Endometrial microvascular endothelial cells (primary cell): ENCODE measurements around the gene ADAMTS17. TPM values are rescaled to one million over a fixed set of nuclear protein-coding genes. Genes with fewer than 3 reads are reported as not detected.

Source experiments
- in situ Hi-C: cut with HindIII; loops from 2 replicates; pipeline ENCODE4 v1.10.0; 2017; ENCODE audit warnings: low sequenced_read_pairs, low pct_unique_long_range_greater_than_20kb; ENCODE audit errors: inconsistent ontology term
- total RNA-seq: library from RNA; depleted of rRNA; stranded (reverse); fragments of >200 nt; gene quantifications from one replicate; pipeline ENCODE4 v1.2.3, GENCODE V29; 2015; ENCODE audit errors: inconsistent ontology term

Gene ADAMTS17
- total RNA-seq, 1 donor from 2014 or later: not detected

GRCh38 chr15:100008258-100008657, 333.5 kb downstream of the ADAMTS17 start:
- in situ Hi-C loops: no loop called here

- in situ Hi-C loops: no loop called here
These were observed 334.2 kb downstream of the ADAMTS17 start for GRCh38 chr15:100007609-100008008.

- in situ Hi-C loops: no loop called here
These were observed 336.1 kb downstream of the ADAMTS17 start for GRCh38 chr15:100005715-100006114.

- in situ Hi-C loops: no loop called here
These were observed 336.8 kb downstream of the ADAMTS17 start for GRCh38 chr15:100005013-100005412.

GRCh38 chr15:100002787-100003536, 338.8 kb downstream of the ADAMTS17 start:
- in situ Hi-C loops: no loop called here

- in situ Hi-C loops: no loop called here
These were observed 339.6 kb downstream of the ADAMTS17 start for GRCh38 chr15:100002086-100002620.

- in situ Hi-C loops: no loop called here
These were observed 340.4 kb downstream of the ADAMTS17 start for GRCh38 chr15:100001405-100001804.

- in situ Hi-C loops: no loop called here
These were observed 342.3 kb downstream of the ADAMTS17 start for GRCh38 chr15:99999282-100000070.

- in situ Hi-C loops: no loop called here
These were observed 343.1 kb downstream of the ADAMTS17 start for GRCh38 chr15:99998661-99999101.

- in situ Hi-C loops: no loop called here
These were observed 344.6 kb downstream of the ADAMTS17 start for GRCh38 chr15:99997112-99997651.

- in situ Hi-C loops: no loop called here
These were observed 345.1 kb downstream of the ADAMTS17 start for GRCh38 chr15:99996660-99997059.

GRCh38 chr15:99995543-99995942, 346.2 kb downstream of the ADAMTS17 start:
- in situ Hi-C loops: no loop called here

- in situ Hi-C loops: no loop called here
These were observed 346.9 kb downstream of the ADAMTS17 start for GRCh38 chr15:99994849-99995248.

- in situ Hi-C loops: no loop called here
These were observed 348.1 kb downstream of the ADAMTS17 start for GRCh38 chr15:99993681-99994131.

- in situ Hi-C loops: no loop called here
These were observed 348.5 kb downstream of the ADAMTS17 start for GRCh38 chr15:99993262-99993661.

GRCh38 chr15:99992611-99993231, 349.1 kb downstream of the ADAMTS17 start:
- in situ Hi-C loops: no loop called here

- in situ Hi-C loops: no loop called here
These were observed 352.7 kb downstream of the ADAMTS17 start for GRCh38 chr15:99989095-99989494.

- in situ Hi-C loops: no loop called here
These were observed 354.1 kb downstream of the ADAMTS17 start for GRCh38 chr15:99987701-99988100.

- in situ Hi-C loops: no loop called here
These were observed 354.7 kb downstream of the ADAMTS17 start for GRCh38 chr15:99987119-99987506.
